HEK293 (cell line): ENCODE data around the gene ARL4A.

Experiments used
- CTCF ChIA-PET: fragments of 350-600 bp; formaldehyde crosslinking; extraction: SDS; loops from one replicate; lab custom pipeline; 2021; ENCODE audit warnings: antibody characterized with exemption; lab: Yijun Ruan, JAX
- POLR2A ChIA-PET: fragments of 300-600 bp; formaldehyde crosslinking; extraction: SDS; loops from one replicate; lab custom pipeline; 2020; ENCODE audit warnings: antibody characterized with exemption, inconsistent platforms; lab: Yijun Ruan, JAX
- H3K27ac ChIP-seq: fragments of 200-500 bp; sonication (Bioruptor generic); 2 replicates; pipeline ENCODE4 v1.5.1; 2014; ENCODE audit warnings: low read depth, low read length, control low read depth, inconsistent platforms; ENCODE audit errors: extremely low read depth
- H3K36me3 ChIP-seq, 2 experiments: fragments of 200-500 bp in 1 of 2; sonication (Bioruptor generic) in 1 of 2; 1 replicate in 1 of 2; 2 replicates in 1 of 2; pipeline ENCODE4 v1.5.1; 2014 to 2017; ENCODE audit warnings: inconsistent platforms in 2 of 2, low read length in 2 of 2; ENCODE audit not compliant: control insufficient read depth in 2 of 2, insufficient read depth in 1 of 2
- H3K4me1 ChIP-seq: fragments of 200-500 bp; sonication (Bioruptor generic); 2 replicates; pipeline ENCODE4 v1.5.1; 2014; ENCODE audit warnings: mild to moderate bottlenecking, low read length, inconsistent platforms; ENCODE audit not compliant: control insufficient read depth, insufficient read depth
- H3K4me3 ChIP-seq: 2 replicates; pipeline ENCODE4 v1.5.1; 2011; ENCODE audit warnings: low read depth, mild to moderate bottlenecking, control low read depth, low read length, moderate library complexity
- H3K9me3 ChIP-seq: fragments of 200-500 bp; sonication (Bioruptor generic); 2 replicates; pipeline ENCODE4 v1.5.1; 2014; ENCODE audit warnings: low read depth, low read length, inconsistent platforms; ENCODE audit not compliant: control insufficient read depth, insufficient read depth
- KLF17 ChIP-seq: fragments of 450-650 bp; formaldehyde crosslinking; IDR thresholded peaks from 2 replicates; pipeline ENCODE4 v1.5.1; 2016; ENCODE audit warnings: missing biosample characterization, missing genetic modification characterization
- KLF8 ChIP-seq: fragments of 450-650 bp; formaldehyde crosslinking; IDR thresholded peaks from 2 replicates; pipeline ENCODE4 v1.5.1; 2016; ENCODE audit warnings: missing biosample characterization, missing genetic modification characterization
- PATZ1 ChIP-seq: fragments of 450-650 bp; formaldehyde crosslinking; IDR thresholded peaks from 2 replicates; pipeline ENCODE4 v1.5.1; 2016; ENCODE audit warnings: missing biosample characterization, missing genetic modification characterization
- ZBTB26 ChIP-seq: fragments of 450-650 bp; formaldehyde crosslinking; optimal IDR thresholded peaks from 2 replicates; pipeline ENCODE3; 2016; ENCODE audit warnings: missing biosample characterization, mild to moderate bottlenecking, missing genetic modification characterization
- ZNF132 ChIP-seq: fragments of 450-650 bp; formaldehyde crosslinking; IDR thresholded peaks from 2 replicates; pipeline ENCODE4 v1.5.1; 2017; ENCODE audit warnings: missing biosample characterization, missing genetic modification characterization, borderline replicate concordance
- ZNF146 ChIP-seq: fragments of 450-650 bp; formaldehyde crosslinking; IDR thresholded peaks from 2 replicates; pipeline ENCODE4 v1.5.1; 2016; ENCODE audit warnings: missing biosample characterization, missing genetic modification characterization
- ZNF148 ChIP-seq: fragments of 450-650 bp; formaldehyde crosslinking; IDR thresholded peaks from 2 replicates; pipeline ENCODE4 v1.5.0; 2017; ENCODE audit warnings: missing biosample characterization, missing genetic modification characterization, borderline replicate concordance
- ZNF175 ChIP-seq: fragments of 450-650 bp; formaldehyde crosslinking; IDR thresholded peaks from 2 replicates; pipeline ENCODE4 v1.5.1; 2016; ENCODE audit warnings: missing biosample characterization, missing genetic modification characterization
- ZNF239 ChIP-seq: fragments of 450-650 bp; formaldehyde crosslinking; IDR thresholded peaks from 2 replicates; pipeline ENCODE4 v1.5.1; 2016; ENCODE audit warnings: missing biosample characterization, missing genetic modification characterization
- ZNF354C ChIP-seq: fragments of 450-650 bp; formaldehyde crosslinking; IDR thresholded peaks from 2 replicates; pipeline ENCODE4 v1.5.1; 2016; ENCODE audit warnings: missing biosample characterization, missing genetic modification characterization, low read depth, borderline replicate concordance
- ZNF416 ChIP-seq: fragments of 450-650 bp; formaldehyde crosslinking; IDR thresholded peaks from 2 replicates; pipeline ENCODE4 v1.5.1; 2016; ENCODE audit warnings: missing biosample characterization, missing genetic modification characterization
- ZNF473 ChIP-seq: fragments of 450-650 bp; formaldehyde crosslinking; IDR thresholded peaks from 2 replicates; pipeline ENCODE4 v1.5.1; 2017; ENCODE audit warnings: missing biosample characterization, missing genetic modification characterization
- ZNF621 ChIP-seq: fragments of 450-650 bp; formaldehyde crosslinking; IDR thresholded peaks from 2 replicates; pipeline ENCODE4 v1.5.1; 2017; ENCODE audit warnings: missing biosample characterization, missing genetic modification characterization
- TF ChIP-seq, protein P1 (sequence below): fragments of 450-650 bp; formaldehyde crosslinking; IDR thresholded peaks from 2 replicates; pipeline ENCODE4 v1.5.1; 2016; ENCODE audit warnings: missing biosample characterization, missing genetic modification characterization, low read depth

Gene ARL4A

GRCh38 chr7:12722636-12723605, 35.5 kb downstream of the ARL4A start:
- POLR2A ChIA-PET = no interaction called here
- no peaks in the 10 kb centered on the region for H3K4me1 ChIP-seq
- H3K36me3 ChIP-seq = no peaks in the 10 kb centered on the region
- H3K4me3 ChIP-seq = no peak overlapping the region
- TF ChIP-seq ZNF621 (tag by site-specific recombination) (no peak), KLF17 (tag by site-specific recombination) (no peak), ZNF239 (tag by site-specific recombination) (no peak), ZNF146 (tag by site-specific recombination) (no peak), ZNF132 (no peak), ZNF354C (tag by site-specific recombination) (no peak), KLF8 (tag by site-specific recombination) (no peak), ZBTB26 (tag by site-specific recombination) (no peak), PATZ1 (no peak), ZNF416 (tag by site-specific recombination) (no peak), ZNF148 (no peak), ZNF473 (tag by site-specific recombination) (no peak), ZNF175 (tag by site-specific recombination) (no peak)
- TF ChIP-seq, protein P1, sequence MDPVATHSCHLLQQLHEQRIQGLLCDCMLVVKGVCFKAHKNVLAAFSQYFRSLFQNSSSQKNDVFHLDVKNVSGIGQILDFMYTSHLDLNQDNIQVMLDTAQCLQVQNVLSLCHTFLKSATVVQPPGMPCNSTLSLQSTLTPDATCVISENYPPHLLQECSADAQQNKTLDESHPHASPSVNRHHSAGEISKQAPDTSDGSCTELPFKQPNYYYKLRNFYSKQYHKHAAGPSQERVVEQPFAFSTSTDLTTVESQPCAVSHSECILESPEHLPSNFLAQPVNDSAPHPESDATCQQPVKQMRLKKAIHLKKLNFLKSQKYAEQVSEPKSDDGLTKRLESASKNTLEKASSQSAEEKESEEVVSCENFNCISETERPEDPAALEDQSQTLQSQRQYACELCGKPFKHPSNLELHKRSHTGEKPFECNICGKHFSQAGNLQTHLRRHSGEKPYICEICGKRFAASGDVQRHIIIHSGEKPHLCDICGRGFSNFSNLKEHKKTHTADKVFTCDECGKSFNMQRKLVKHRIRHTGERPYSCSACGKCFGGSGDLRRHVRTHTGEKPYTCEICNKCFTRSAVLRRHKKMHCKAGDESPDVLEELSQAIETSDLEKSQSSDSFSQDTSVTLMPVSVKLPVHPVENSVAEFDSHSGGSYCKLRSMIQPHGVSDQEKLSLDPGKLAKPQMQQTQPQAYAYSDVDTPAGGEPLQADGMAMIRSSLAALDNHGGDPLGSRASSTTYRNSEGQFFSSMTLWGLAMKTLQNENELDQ = no peak
- TF ChIP-seq, all 188 proteins: peak for 0
- no peaks in the 10 kb centered on the region for H3K9me3 ChIP-seq
- no peak overlapping the region for H3K27ac ChIP-seq
- CTCF ChIA-PET = interaction anchor here (0.7 kb wide), 1 partner anchor 93 kb away, joined by 3 read pairs; no protein-coding TSS in a partner anchor
